Coronary artery (tissue), 2 donors: ENCODE results near the gene CALN1.

Experiments
- DNase-seq: peaks from one replicate; pipeline ENCODE4 v3.0.0-alpha.2; 2017; ENCODE audit warnings: low spot score
- H3K27ac ChIP-seq, 2 donors: fragments of 200-600 bp; sonication (generic); one replicate each; pipeline ENCODE4 v1.5.1; 2016 to 2019
- H3K4me3 ChIP-seq: fragments of 200-600 bp; sonication (generic); 2 replicates; pipeline ENCODE4 v1.5.1; 2016; ENCODE audit warnings: mild to moderate bottlenecking, moderate library complexity
- CTCF ChIP-seq: fragments of 200-600 bp; sonication (generic); IDR thresholded peaks from one replicate; pipeline ENCODE4 v1.5.1; 2019; ENCODE audit warnings: antibody characterized with exemption

CALN1 gene

GRCh38 chr7:72183835-72184234 is 228.3 kb downstream of the CALN1 start:
- H3K27ac ChIP-seq: no peak overlapping the region
- no peak for TF ChIP-seq CTCF
- DNase-seq: no peak
- no peak overlapping the region for H3K4me3 ChIP-seq

GRCh38 chr7:72182036-72182435 is 230.1 kb downstream of the CALN1 start:
- Histone ChIP-seq H3K4me3 (no peak overlapping the region), H3K27ac (no peak overlapping the region)
- no peak for DNase-seq
- no peak for TF ChIP-seq CTCF

GRCh38 chr7:72176875-72177274 is 235.3 kb downstream of the CALN1 start:
- no peak for TF ChIP-seq CTCF
- no peak for DNase-seq
- H3K27ac ChIP-seq: no peak overlapping the region
- H3K4me3 ChIP-seq: no peak overlapping the region

- H3K4me3 ChIP-seq: no peak overlapping the region
- DNase-seq: peak; percentile 7
- H3K27ac ChIP-seq: no peak overlapping the region
- no peak for TF ChIP-seq CTCF
Measured at GRCh38 chr7:72170475-72170874, 241.7 kb downstream of the CALN1 start.

- no peak for DNase-seq
- TF ChIP-seq CTCF: no peak
- Histone ChIP-seq H3K27ac (no peak overlapping the region), H3K4me3 (no peak overlapping the region)
Measured at GRCh38 chr7:72163271-72163670, 248.9 kb downstream of the CALN1 start.

GRCh38 chr7:72161534-72161933 is 250.6 kb downstream of the CALN1 start:
- peak; percentile 3 for DNase-seq
- no peak overlapping the region for H3K4me3 ChIP-seq
- TF ChIP-seq CTCF: no peak

GRCh38 chr7:72159911-72160310 is 252.2 kb downstream of the CALN1 start:
- Histone ChIP-seq H3K4me3 (no peak overlapping the region), H3K27ac (no peak overlapping the region)
- no peak for TF ChIP-seq CTCF
- DNase-seq: no peak

More at GRCh38 chr7:72161534-72161933, 250.6 kb downstream of the CALN1 start:
- no peak overlapping the region for H3K27ac ChIP-seq
